GM12874 (cell line): Measurements from ENCODE around the gene SEPTIN1.

Experiments
- CTCF ChIP-seq: IDR thresholded peaks from 2 replicates; pipeline ENCODE4 v1.5.1; 2011; ENCODE audit warnings: low read depth, mild to moderate bottlenecking, control low read depth, low read length, moderate library complexity; ENCODE audit not compliant: insufficient read depth

SEPTIN1 gene

GRCh38 chr16:30353438-30354129 is 28.8 kb downstream of the SEPTIN1 start:
- no peak for TF ChIP-seq CTCF

GRCh38 chr16:30352488-30353401 is 29.6 kb downstream of the SEPTIN1 start:
- TF ChIP-seq CTCF: no peak

- no peak for TF ChIP-seq CTCF
These were observed 30.6 kb downstream of the SEPTIN1 start for GRCh38 chr16:30351586-30352419.

- TF ChIP-seq CTCF: no peak
These were observed 31.3 kb downstream of the SEPTIN1 start for GRCh38 chr16:30351001-30351441.

- no peak for TF ChIP-seq CTCF
These were observed 32.1 kb downstream of the SEPTIN1 start for GRCh38 chr16:30350134-30350871.

- TF ChIP-seq CTCF: no peak
These were observed 32.7 kb downstream of the SEPTIN1 start for GRCh38 chr16:30349675-30350074.
